OCI-LY7 (cell line): ENCODE measurements around the gene LINGO3.

Source experiments
- CTCF ChIP-seq: fragments of 200-600 bp; sonication (generic); conservative IDR thresholded peaks from 2 replicates; pipeline ENCODE4 v1.5.1; 2014; ENCODE audit warnings: mild to moderate bottlenecking, antibody characterized with exemption, low read length, moderate library complexity, mixed read lengths
- EZH2phosphoT487 ChIP-seq: fragments of 200-600 bp; sonication (generic); IDR thresholded peaks from 2 replicates; pipeline ENCODE4 v1.6.1; 2018; ENCODE audit warnings: low read depth, borderline replicate concordance, mild to moderate bottlenecking, mixed run types, antibody characterized with exemption, low read length, moderate library complexity, mixed read lengths

- TF ChIP-seq CTCF (no peak), EZH2phosphoT487 (no peak)
Measured at GRCh38 chr19:2336528-2337328, 28.8 kb upstream of the LINGO3 start.
